C4-2B (cell line): ENCODE measurements around the gene ELMO2.
A peak's percentile ranks its signal among the peaks of the same experiment; 100 is the strongest.

ENCODE experiments used
- H3K27ac ChIP-seq: fragments of 450-650 bp; 2 replicates; pipeline ENCODE4 v1.5.1; 2017
- ZFX ChIP-seq: fragments of 450-650 bp; IDR thresholded peaks from 2 replicates; pipeline ENCODE4 v1.6.1; 2017
- TF ChIP-seq, protein P1 (sequence below): fragments of 450-650 bp; conservative IDR thresholded peaks from 2 replicates; pipeline ENCODE4 v1.5.1; 2017; ENCODE audit warnings: mild to moderate bottlenecking

Gene ELMO2

GRCh38 chr20:46349742-46350056, 56.7 kb downstream of the ELMO2 start:
- no peak overlapping the region for H3K27ac ChIP-seq
- TF ChIP-seq ZFX: no peak
- TF ChIP-seq, protein P1, sequence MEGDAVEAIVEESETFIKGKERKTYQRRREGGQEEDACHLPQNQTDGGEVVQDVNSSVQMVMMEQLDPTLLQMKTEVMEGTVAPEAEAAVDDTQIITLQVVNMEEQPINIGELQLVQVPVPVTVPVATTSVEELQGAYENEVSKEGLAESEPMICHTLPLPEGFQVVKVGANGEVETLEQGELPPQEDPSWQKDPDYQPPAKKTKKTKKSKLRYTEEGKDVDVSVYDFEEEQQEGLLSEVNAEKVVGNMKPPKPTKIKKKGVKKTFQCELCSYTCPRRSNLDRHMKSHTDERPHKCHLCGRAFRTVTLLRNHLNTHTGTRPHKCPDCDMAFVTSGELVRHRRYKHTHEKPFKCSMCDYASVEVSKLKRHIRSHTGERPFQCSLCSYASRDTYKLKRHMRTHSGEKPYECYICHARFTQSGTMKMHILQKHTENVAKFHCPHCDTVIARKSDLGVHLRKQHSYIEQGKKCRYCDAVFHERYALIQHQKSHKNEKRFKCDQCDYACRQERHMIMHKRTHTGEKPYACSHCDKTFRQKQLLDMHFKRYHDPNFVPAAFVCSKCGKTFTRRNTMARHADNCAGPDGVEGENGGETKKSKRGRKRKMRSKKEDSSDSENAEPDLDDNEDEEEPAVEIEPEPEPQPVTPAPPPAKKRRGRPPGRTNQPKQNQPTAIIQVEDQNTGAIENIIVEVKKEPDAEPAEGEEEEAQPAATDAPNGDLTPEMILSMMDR: no peak

- H3K27ac ChIP-seq: no peak overlapping the region
- no peak for TF ChIP-seq ZFX
- TF ChIP-seq, protein P1: peak; percentile 89
Observed at GRCh38 chr20:46349035-46349741, 57.2 kb downstream of the ELMO2 start.

DNA sequence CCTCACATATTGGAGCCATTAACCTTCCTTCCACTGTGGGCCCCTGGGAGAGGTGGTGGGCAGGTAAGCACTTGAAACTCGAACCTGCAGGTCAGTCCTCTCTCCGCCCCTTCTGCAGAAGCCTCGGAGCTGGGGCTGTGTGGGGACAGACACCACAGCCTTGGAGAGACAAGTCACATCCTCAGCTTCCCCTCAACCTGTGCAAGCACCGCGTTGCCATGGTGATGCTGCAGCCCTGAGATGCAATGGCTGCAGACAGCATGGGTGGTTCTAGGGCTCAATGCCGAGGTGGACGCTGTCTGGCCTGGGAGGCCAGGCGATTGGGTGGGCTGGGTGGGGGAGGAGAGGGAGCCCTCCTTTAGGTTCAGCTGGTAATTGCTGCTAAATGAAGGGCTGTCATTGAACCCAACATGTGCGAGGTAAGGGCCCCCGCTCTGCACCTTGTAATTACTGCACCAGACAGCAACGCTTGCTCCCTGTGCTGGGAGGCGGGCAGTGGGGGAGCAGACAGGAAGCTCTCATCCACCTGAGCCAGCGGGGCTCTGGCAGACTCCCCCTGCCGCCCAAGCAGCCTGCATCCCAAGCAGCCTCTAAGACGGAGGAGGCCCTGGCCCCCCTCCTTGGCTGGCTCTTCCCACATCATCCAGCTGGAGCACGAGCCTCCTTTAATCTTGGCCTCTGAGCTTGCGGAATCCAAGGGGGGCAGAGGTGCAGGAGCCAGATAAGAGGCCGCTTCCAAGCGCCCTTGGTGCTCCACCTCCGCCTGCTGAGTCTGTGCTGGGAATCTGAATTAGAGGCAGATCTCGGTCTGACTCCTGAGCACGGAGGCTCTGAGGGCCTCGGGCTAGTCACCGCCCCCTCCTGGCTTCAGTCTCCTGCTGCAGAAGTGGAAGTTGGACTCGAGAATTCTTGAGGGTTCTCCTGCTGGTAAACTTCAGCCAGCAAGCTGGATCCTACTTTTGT, 58.3 kb downstream of the ELMO2 start:
- no peak overlapping the region for H3K27ac ChIP-seq
- TF ChIP-seq ZFX: no peak
- TF ChIP-seq, protein P1: no peak

GRCh38 chr20:46346770-46347169, 59.6 kb downstream of the ELMO2 start:
- TF ChIP-seq, protein P1: no peak
- TF ChIP-seq ZFX: no peak

GRCh38 chr20:46344488-46345162, 61.8 kb downstream of the ELMO2 start:
- no peak overlapping the region for H3K27ac ChIP-seq
- TF ChIP-seq, protein P1: no peak
- no peak for TF ChIP-seq ZFX

More at GRCh38 chr20:46346770-46347169, 59.6 kb downstream of the ELMO2 start:
- H3K27ac ChIP-seq: no peak overlapping the region

DNA sequence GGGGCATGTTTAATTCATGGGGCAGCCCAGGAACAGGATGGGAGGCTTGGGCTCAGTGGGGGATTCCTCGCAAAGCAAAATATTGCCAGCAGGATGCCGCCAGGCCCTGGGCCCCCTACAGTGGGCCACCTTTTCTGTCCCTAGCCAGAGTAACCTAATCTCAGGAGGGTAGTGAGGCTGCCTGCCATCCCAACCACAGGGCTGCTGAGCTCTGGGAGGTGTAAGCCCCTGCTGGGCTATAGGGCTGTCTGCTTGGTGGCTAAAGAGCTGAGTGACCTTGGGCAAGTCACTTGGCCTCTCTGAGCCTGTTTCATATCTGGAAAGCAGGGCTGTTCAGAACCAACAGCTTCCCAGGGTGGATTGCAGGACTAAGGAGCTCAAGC, 62.4 kb downstream of the ELMO2 start:
- no peak overlapping the region for H3K27ac ChIP-seq
- TF ChIP-seq ZFX: no peak
- TF ChIP-seq, protein P1: no peak
